ENCODE measurements around the gene NUMBL.
"Not testable (repeated sequence)": the region's sequence is repeated elsewhere in the genome, so short reads cannot be mapped to it uniquely, and the experiment has no call there.

The NUMBL gene

GRCh38 chr19:40625406-40626120 lies 64.9 kb downstream of the NUMBL start:
- no peak for DNase-seq

DNA sequence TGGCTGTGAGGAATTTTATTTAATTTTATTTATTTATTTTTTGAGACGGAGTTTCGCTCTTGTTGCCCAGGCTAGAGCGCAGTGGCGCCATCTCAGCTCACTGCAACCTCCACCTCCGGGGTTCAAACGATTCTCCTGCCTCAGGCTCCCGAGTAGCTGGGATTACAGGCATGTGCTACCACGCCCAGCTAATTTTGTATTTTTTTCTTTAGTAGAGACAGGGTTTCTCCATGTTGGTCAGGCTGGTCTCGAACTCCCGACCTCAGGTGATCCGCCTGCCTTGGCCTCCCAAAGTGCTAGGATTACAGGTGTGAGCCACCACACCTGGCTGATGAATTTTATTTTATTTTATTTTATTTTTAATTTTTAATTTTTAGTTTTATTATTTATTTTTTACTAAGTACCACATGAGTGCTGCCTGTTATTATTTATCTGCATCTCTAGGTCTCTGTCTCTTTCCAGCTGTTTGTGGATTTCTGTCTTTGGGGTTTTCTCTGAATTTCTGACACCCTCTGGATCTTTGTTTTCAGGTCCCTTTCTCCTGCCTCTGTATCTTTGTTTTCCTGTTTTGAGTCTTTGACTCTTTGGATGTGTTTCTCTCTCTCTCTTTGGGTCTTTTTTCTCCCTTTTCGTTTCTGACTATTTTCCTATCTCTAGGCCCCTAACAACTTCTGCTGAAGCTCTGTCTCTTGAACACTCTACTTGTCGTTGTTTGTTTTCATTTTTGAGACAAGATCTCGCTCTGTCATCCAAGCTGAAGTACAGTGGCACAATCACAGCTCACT lies 65.9 kb downstream of the NUMBL start:
- DNase-seq = not testable (repeated sequence)

DNA sequence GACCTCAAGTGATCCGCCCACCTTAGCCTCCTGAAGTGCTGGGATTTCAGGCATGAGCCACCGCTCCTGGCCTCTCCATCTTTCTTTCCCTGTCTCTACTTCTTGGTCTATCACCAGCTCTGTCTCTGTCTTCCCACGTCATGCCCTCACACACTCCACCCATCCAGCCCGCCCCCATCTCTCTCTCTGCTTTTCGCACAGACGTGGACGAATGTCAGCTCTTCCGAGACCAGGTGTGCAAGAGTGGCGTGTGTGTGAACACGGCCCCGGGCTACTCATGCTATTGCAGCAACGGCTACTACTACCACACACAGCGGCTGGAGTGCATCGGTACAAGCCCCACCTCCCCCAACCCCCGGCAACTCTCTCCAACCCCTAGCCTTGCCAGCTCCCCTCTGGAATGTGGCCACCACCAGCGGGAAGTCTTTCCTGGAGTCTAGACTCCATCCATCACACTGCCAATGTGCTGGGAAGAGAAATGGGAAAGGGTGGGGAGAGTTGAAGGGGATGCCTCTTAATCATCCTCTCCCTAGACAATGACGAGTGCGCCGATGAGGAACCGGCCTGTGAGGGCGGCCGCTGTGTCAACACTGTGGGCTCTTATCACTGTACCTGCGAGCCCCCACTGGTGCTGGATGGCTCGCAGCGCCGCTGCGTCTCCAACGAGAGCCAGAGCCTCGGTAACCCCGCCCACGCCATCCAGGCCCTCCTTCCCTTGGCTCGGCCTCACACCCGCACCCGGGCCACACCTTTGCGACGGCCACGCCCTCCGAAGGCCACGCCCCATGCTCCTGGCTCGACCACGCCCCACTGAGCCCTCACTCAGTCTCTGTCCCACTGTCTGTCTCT lies 66.8 kb downstream of the NUMBL start:
- no peak for DNase-seq

- no peak for DNase-seq
These were observed 67.7 kb downstream of the NUMBL start for GRCh38 chr19:40622773-40623075.

GRCh38 chr19:40621966-40622772 lies 68.3 kb downstream of the NUMBL start:
- no peak for DNase-seq

- DNase-seq = no peak
These were observed 69.2 kb downstream of the NUMBL start for GRCh38 chr19:40621283-40621682.

DNA sequence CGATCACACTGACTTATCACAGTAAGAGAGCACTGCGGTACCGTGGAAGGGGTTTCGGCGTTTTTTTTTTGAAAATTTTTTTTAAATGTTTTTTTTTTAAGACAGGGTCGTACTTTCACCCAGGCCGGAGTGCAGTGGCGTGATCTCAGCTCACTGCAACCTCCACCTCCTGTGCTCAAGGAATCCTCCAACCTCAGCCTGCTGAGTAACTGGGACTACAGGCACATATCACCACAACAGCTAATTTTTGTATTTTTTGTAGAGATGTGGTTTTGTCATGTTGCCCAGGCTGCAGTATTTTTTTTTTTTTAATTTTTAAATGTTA lies 70.3 kb downstream of the NUMBL start:
- no peak for DNase-seq

- no peak for DNase-seq
These were observed 70.9 kb downstream of the NUMBL start for GRCh38 chr19:40619333-40620160.

- no peak for DNase-seq
These were observed 72.5 kb downstream of the NUMBL start for GRCh38 chr19:40617961-40618360.

- DNase-seq = no peak
These were observed 73.5 kb downstream of the NUMBL start for GRCh38 chr19:40616941-40617340.

- DNase-seq = no peak
These were observed 74.3 kb downstream of the NUMBL start for GRCh38 chr19:40616178-40616577.
